Effector memory CD4-positive, alpha-beta T cell (primary cell): ENCODE data around the gene MRPL32.

Experiments used
- DNase-seq, 3 donors: peaks; one replicate each; pipeline ENCODE4 v3.0.0-alpha.2; 2020
- H3K27ac ChIP-seq: 2 replicates; pipeline ENCODE4 v1.7.0; 2013; ENCODE audit warnings: mild to moderate bottlenecking, low read length, moderate library complexity; ENCODE audit not compliant: insufficient read depth, poor library complexity, severe bottlenecking
- H3K27me3 ChIP-seq: replicated peaks from 2 replicates; pipeline ENCODE4 v1.7.0; 2013; ENCODE audit warnings: mild to moderate bottlenecking, low read length; ENCODE audit not compliant: insufficient read depth, control insufficient read depth, poor library complexity, severe bottlenecking
- H3K36me3 ChIP-seq: 2 replicates; pipeline ENCODE4 v1.7.0; 2013; ENCODE audit warnings: mild to moderate bottlenecking, low read length, moderate library complexity; ENCODE audit not compliant: control insufficient read depth, insufficient read depth
- H3K4me1 ChIP-seq: 2 replicates; pipeline ENCODE4 v1.7.0; 2013; ENCODE audit warnings: low read length, mild to moderate bottlenecking; ENCODE audit not compliant: control insufficient read depth, insufficient read depth, poor library complexity, severe bottlenecking
- H3K4me3 ChIP-seq: 2 replicates; pipeline ENCODE4 v1.7.0; 2013; ENCODE audit warnings: low read length, low read depth, mild to moderate bottlenecking; ENCODE audit not compliant: insufficient read depth, poor library complexity, severe bottlenecking
- H3K9me3 ChIP-seq: 2 replicates; pipeline ENCODE4 v1.7.0; 2013; ENCODE audit warnings: mild to moderate bottlenecking, low read length, moderate library complexity; ENCODE audit not compliant: control insufficient read depth

The MRPL32 gene

DNA sequence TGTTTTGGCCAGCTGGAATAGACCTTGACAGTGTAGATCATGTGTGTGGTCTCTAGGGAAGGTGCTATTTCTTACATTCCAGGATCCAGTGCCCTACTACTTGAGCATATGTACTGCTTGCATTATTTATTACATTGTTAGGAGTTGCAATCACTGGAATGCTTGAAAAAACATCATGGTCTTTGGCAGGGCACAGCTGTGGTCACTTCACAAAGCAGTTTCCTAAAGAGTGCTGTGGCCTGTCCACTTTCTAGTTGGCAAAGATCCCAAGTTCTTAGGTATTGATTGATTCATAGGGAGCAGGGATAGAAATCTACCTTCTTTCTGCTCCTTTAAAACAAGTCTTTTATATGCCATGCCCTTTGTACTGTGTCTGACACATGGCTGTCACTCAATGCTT, 24.9 kb upstream of the MRPL32 start:
- H3K27me3 ChIP-seq = no peaks in the 10 kb centered on the region
- H3K27ac ChIP-seq = no peak overlapping the region
- DNase-seq = no peak
- H3K9me3 ChIP-seq = no peaks in the 10 kb centered on the region
- H3K4me1 ChIP-seq = no peaks in the 10 kb centered on the region
- no peaks in the 10 kb centered on the region for H3K36me3 ChIP-seq
- H3K4me3 ChIP-seq = no peak overlapping the region

DNA sequence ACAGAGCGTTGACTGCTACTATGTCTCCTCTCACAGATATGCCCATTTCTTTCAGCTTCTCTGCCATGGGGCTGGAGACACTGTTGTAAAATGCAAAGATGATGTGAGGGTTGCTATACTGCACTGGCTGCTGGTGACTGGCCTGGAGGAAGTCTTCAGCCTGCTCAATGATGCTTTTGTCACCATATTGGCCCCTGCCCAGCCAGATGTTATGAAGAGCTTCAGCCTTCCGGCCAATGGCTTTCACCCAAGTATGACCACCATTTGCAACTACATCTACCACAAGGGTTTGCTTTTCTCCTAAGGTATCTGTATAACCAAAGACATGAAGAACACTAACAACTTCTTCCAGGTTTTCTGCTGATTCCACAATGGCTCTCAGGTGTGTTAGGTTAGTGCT, 21.9 kb upstream of the MRPL32 start:
- DNase-seq = no peak
- H3K27ac ChIP-seq = no peak overlapping the region
- H3K9me3 ChIP-seq = no peaks in the 10 kb centered on the region
- no peaks in the 10 kb centered on the region for H3K27me3 ChIP-seq
- no peaks in the 10 kb centered on the region for H3K4me1 ChIP-seq
- no peaks in the 10 kb centered on the region for H3K36me3 ChIP-seq
- H3K4me3 ChIP-seq = no peak overlapping the region

DNA sequence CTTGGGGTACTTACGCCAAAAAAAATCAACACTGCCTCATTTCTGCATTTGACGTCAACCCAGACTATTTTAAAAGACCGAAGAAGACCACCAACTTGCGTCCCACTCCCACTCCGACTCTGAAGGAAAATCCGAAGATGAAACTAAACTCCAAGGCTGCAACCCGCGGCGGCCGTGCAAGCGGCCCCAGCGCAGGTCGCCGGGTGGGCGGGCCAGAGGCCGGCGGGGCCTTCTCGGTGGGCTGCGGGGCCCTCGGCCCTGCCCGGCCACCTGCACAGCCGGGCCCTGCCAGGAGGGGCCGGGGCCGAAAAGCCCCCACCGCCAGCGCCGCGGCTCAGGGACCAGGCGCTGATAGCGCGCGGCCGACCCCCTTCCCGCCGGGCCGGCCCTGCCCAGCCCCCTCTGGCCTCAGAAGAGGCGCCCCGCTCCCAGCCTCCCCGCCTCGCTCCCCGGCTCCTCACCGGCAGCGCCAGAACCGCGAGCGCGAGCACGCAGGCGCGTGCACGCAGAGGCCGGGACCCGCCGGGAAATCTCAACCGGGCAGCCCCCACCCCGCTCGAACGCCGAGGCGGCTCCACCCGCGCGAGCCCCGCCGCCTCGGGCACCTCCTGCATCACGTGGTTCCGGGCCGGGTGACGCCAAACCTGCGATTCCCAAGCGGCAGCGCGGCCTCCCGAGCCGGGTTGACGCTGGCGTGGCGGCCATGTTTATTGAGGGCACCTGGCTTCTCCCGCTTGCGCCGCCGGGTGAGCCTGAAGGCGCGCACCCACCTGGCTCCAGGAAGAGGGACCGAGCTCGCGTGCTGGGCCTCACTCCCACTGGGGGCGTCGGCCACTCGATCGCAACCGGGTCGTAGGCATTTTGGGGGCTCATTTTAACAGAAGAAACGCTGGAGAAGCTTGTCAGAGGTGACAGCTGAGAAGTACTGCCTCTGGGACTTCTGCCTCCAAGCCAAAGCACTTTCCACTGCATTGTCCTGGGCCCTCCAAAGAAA, 20.4 kb upstream of the MRPL32 start, which contains the start of gene C7orf25:
Gene C7orf25 (minus strand): TSS at position 617 of the 994 bp plus-strand sequence. CDS start 1,170 bp downstream, outside the sequence.
- H3K4me1 ChIP-seq = no peaks in the 10 kb centered on the region
- H3K36me3 ChIP-seq = peaks cover 9% of the 10 kb centered on the region
- peak; percentile 91 to 95 (median 94) for DNase-seq

DNA sequence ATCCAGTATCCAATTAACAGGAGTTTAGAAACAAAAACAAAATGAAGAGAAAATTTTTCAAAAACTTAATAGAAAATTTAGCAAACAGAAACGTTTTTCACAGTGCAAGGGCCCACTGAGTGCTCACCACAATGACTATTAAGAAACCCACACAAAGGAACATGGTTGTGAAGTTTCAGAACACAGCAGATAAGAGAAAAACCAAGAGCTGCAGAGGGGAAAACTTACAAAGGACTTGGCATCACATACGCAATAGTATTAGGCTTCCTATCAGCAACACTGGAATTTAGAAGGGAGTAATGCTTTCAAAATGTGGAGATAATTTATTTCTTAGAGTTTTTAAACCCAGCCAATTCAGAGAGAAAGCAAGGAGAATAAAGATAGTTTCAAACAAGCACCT, 18.6 kb upstream of the MRPL32 start:
- H3K36me3 ChIP-seq = peaks cover 22% of the 10 kb centered on the region
- no peaks in the 10 kb centered on the region for H3K4me1 ChIP-seq
- H3K4me3 ChIP-seq = no peak overlapping the region
- no peaks in the 10 kb centered on the region for H3K9me3 ChIP-seq
- no peak overlapping the region for H3K27ac ChIP-seq
- no peak for DNase-seq
- no peaks in the 10 kb centered on the region for H3K27me3 ChIP-seq

More for the DNA sequence above, 20.4 kb upstream of the MRPL32 start, which contains the start of gene C7orf25:
- Histone ChIP-seq H3K27ac (peak within 1 kb of the TSS; percentile 71), H3K4me3 (peak within 1 kb of the TSS; percentile 70), H3K9me3 (no peaks in the 10 kb centered on the region), H3K27me3 (no peaks in the 10 kb centered on the region)

DNA sequence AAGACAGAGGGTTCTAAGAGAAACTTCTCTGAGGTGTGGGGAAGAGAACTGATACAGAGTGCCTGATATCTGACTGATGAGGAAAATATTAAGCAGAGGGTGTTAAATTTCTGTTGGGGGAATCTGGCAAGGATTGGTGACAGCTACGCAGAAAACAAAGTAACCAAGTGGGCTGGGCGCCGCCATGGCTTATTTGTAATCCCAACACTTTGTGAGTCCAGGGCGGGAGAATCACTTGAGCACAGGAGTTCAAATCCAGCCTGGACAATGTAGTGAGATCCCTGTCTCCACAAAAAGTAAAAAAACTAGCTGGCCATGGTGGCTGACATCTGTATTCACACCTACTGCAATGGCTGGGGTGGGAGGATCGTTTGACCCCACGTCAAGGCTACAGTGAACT, 18.2 kb upstream of the MRPL32 start:
- no peaks in the 10 kb centered on the region for H3K27me3 ChIP-seq
- H3K27ac ChIP-seq = no peak overlapping the region
- H3K4me1 ChIP-seq = no peaks in the 10 kb centered on the region
- H3K4me3 ChIP-seq = no peak overlapping the region
- no peak for DNase-seq
- H3K36me3 ChIP-seq = peaks cover 23% of the 10 kb centered on the region
- H3K9me3 ChIP-seq = no peaks in the 10 kb centered on the region

DNA sequence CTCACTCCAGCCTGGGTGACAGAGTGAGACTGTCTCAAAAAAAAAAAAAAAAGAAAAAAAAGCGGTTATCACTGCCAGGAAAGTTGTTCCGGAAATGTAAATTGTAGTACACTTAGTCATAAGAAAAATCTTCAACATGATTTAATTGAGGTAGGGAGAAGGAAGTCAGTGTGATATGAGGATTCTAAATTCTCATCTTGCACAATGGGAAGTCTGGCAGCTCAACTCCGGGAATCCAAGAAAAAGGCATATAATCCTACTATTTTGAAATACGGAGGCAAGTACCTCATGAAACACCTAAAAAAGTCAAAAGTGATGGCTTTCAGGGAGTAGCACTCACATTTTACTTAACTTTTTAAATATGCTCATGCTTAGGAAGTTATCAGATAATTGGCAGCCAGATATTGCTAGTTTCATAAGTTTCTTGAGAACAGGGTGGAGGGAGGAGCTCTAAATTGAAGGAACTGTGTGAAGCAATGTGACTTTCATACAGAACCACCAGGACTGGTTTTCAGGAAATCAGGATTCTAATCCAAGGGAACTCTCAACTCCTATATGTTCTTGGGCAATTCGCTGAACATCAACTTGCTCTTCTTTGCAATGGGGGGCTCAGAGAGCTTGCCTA, 17.6 kb upstream of the MRPL32 start:
- Histone ChIP-seq H3K27me3 (no peaks in the 10 kb centered on the region), H3K4me3 (no peak overlapping the region), H3K4me1 (no peaks in the 10 kb centered on the region), H3K36me3 (peaks cover 29% of the 10 kb centered on the region), H3K27ac (no peak overlapping the region), H3K9me3 (no peaks in the 10 kb centered on the region)
- no peak for DNase-seq

DNA sequence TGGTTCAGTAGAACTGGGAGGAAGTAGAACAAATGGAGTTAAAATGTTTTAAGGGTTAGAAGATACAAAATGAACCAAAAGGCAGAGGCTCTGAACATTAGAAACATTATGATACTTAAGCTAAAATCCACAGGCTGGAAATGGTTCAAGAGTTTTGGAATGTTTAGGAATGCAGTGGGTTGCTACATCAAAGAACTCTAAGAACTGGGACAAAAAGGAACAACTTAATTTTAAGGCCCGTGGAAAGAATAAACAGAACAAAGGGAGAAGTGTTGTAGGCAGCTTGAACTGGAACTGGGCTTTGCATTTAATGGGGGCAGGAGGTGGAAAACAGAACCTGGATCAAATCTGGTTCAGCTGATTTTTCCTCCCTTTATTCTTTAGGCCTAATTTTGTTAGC, 16.8 kb upstream of the MRPL32 start:
- H3K27me3 ChIP-seq = no peaks in the 10 kb centered on the region
- no peak overlapping the region for H3K4me3 ChIP-seq
- no peaks in the 10 kb centered on the region for H3K4me1 ChIP-seq
- peaks cover 36% of the 10 kb centered on the region for H3K36me3 ChIP-seq
- no peak for DNase-seq
- no peak overlapping the region for H3K27ac ChIP-seq
- H3K9me3 ChIP-seq = no peaks in the 10 kb centered on the region

DNA sequence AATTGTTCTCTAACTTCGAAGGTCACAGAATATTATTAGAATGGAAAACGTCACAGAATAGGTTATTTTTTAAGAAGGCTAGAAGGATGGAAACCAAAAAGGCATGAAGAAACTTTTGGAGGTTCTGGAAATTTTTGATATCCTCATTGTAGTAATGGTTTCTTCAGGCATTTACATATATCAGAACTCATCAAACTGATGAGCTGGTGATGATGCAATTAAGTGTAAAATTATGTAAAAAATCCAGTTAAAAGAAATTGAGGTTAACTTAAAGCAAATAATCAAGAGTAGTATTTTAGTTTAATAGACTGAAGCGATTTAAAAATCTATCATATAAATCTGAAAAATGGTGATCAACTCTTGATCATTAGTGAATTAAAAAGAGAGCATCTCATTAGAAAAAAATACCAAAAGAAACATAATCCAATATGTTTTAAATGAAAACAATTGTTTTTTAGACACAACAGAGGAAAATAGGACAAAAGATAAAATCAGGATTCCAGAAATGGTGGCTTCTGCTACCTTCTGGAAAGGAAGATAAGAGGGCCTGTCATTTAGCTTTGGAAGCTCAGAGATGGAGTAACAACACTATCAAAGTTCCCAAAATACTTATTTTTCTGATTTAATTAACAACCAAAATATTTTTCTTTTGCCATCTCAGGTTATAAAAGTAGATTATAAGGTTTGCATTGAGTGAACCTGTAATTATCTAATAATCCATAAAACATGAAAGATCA, 10.0 kb upstream of the MRPL32 start:
- DNase-seq = no peak
- H3K27ac ChIP-seq = no peak overlapping the region
- H3K36me3 ChIP-seq = peaks cover 79% of the 10 kb centered on the region
- no peaks in the 10 kb centered on the region for H3K27me3 ChIP-seq
- H3K4me3 ChIP-seq = no peak overlapping the region
- no peaks in the 10 kb centered on the region for H3K4me1 ChIP-seq
- H3K9me3 ChIP-seq = no peaks in the 10 kb centered on the region

DNA sequence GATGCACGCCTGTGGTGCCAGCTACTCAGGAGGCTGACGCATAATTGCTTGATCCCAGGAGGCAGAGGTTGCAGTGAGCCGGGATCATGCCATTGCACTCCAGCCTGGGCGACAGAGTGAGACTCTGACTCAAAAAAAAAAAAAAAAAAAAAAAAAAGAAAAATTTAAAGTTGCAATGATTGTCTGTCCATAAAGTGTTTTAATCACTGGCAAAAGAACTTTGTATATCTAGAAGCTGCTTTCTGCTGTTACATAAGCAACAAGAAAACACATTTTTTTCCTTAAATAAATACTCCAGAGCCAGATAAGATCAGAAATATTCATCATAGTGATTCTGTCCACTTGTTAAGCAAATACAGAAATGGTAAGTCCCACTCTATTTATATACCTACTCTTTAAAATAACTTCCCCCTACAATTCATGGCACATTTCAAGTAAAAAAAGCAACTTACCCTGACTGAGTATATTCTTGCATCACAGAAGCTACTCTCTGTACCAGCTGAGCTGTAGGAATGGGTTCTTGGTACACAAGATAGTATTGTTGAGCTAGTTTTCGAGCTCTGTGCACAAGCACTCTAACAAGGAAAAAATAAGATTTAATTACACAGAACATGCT, 7.8 kb upstream of the MRPL32 start:
- no peak for DNase-seq
- Histone ChIP-seq H3K27ac (no peak overlapping the region), H3K4me1 (peaks cover 1% of the 10 kb centered on the region), H3K36me3 (peaks cover 66% of the 10 kb centered on the region), H3K4me3 (no peak overlapping the region), H3K27me3 (no peaks in the 10 kb centered on the region), H3K9me3 (no peaks in the 10 kb centered on the region)
